GM18511 (cell line): ENCODE measurements around the gene INPP5A.

Experiments used
- ATAC-seq: cut with Tn5 transposase; IDR thresholded peaks from one replicate; pipeline ENCODE4 v1.9.1; 2021; ENCODE audit warnings: mild to moderate bottlenecking, moderate library complexity; ENCODE audit not compliant: unreplicated experiment

Gene INPP5A

GRCh38 chr10:132653721-132654120 is 116.1 kb downstream of the INPP5A start:
- no peak for ATAC-seq

DNA sequence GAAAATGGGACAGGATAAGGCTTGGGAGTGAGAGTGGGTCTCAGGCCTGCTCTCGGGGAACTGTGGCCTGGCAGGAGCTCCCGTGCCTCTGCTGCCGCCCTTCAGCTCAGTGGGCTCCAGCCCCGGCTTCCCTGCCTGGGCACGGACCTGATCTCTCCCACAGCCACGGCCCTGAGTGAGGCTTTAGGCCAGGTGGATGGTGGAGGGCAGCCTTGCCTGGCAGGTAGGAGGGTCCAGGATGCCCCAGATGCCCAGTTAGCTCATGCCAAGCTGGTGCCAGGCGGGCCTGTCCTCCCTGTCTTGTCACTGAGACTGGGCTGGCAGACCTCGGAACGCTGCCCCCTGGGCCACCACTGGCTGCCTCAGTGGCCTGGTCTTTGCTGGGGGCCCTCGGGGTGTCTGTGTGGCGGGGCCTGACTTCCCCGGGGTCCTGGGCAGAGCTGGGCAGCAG is 116.6 kb downstream of the INPP5A start:
- no peak for ATAC-seq

DNA sequence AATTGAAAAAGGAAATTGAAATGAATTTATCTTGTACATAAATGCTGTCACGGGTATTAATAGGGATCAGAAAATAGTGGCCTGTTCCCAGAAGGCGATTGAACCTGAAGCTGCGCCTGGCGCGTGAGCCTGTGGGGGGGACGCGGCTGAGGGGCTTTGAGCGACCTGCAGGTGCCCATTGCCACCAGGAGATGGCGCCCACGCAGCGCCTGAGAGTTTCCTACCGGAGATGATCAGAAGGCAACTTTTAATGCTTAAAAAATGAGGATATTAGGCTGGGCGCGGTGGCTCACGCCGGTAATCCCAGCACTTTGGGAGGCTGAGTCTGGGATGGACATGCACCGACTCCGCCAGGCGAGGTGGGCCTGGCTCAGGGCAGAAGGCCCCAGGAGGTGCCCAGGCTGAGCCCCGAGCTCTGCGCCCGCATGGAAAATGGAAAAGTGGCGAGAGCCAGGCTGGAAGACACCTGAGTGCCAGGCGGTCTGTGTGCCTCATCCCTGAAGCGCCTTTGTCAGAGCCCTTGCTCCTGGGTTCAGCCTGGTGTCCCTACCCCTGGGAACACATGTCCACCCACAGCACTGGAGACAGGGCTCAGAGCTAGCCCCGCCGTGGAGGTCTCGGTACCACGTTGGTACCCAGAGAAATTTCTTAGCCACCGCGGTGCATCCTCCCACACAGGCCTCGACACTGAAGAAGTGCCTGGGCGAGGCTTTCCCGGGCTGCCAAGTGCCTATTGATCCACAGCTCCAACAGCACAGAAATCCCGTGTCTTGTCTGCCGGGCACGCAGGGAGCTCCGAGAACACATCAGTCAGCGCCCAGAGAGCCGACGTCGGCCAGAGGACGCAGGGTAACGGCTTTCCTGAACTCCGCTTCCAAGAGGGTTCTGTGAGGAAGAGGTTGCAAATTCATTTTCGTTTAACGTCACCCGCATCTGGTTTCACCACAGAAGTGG is 117.4 kb downstream of the INPP5A start:
- ATAC-seq = no peak

GRCh38 chr10:132655735-132656134 is 118.1 kb downstream of the INPP5A start:
- no peak for ATAC-seq

DNA sequence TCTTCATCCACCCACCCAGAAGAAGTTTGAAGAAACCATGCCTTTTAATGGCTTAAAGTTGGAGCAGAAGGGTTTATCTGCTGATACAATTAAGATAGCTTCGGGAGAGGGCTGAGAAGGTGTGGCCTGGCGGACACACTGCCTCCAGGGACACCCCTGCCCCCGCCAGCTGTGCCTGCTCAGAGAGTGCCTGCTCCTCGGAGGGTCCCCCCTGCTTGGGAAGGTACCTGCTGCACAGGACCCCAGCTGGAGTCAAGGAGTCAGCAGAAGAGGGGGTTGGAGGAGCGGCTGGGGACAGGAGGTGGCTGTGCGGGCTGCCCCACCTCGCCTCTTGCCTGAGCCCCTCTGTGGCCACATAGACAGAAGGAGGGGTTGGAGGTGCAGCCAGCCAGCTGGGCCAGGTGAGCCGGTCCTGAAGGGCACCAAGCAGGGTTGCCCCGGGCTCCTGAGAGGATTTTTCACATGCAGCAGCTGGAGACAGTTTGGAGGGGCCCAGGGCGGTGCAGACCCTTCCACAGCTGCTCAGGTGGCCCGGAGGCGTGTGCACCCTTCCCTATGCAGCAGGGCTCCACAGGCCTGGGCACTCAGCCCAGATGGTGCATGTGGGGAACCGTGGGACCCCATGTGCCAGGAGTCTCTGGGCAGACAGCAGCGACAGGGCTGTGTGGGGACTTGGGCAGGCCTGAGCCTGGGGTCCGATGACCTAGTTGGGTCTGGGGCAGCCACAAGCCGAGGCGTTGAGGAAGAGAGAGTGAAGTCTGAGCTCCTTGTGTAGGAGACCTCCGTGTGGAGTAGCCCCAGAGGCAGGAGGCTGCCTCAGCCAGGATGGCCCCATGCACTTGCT is 118.9 kb downstream of the INPP5A start:
- ATAC-seq = no peak

- ATAC-seq = no peak
These were observed 119.6 kb downstream of the INPP5A start for GRCh38 chr10:132657127-132657706.

GRCh38 chr10:132657748-132658147 is 120.2 kb downstream of the INPP5A start:
- no peak for ATAC-seq

- ATAC-seq = no peak
These were observed 121.1 kb downstream of the INPP5A start for GRCh38 chr10:132658546-132659205.

GRCh38 chr10:132659206-132660091 is 121.9 kb downstream of the INPP5A start:
- ATAC-seq = no peak

DNA sequence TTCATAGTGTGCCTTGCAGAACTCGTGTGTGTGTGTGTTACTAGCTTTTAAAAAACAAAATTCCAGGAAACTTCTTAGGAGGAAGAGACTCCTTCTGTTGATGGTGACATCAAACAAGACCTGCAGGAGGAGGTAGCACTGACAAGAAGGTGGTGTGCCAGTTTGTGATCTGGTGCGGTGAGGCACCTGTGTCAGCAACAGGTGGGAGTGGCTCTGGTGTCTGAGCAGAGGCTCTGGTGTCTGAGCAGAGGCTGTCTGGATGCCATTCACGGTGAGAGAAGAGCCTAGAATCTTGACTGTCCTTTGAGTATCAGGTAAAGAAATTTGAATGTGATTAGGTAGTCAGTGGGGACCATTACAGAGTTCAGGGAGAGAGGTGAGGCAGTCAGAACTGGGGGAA is 122.8 kb downstream of the INPP5A start:
- no peak for ATAC-seq

DNA sequence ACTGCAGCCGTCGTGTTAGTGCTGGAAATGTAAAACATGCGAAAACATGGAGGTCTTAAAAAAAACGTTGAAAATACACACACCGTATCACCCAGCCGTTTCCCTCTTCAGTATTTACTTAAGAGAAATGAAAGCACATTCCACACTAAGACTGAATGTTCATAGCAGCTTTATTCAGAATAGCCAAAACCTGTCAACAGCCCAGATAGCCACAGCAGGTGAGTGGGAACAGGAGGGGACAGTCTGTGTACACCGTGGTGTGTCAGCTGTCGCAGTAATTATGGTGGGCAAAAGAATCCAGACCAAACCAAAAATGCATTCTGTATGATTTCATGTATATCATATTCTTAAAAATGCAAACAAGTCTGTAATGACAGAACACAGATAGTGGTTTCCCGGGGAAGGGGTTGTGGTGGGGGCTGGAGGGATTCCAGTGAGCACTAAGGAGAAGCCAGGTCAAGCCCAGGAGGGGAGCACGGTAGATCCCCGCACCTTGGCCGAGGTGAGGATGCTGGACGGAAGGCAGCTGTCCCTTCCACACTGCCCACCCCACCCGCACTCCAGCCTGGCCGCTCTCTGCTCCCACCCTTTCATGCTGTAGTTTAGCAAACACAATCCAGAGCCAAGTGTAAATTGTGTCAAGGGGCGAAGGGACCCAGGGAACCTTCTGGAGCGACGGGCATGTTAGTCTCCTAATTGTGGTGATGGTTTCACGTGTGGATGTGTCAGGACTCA is 124.8 kb downstream of the INPP5A start:
- no peak for ATAC-seq

DNA sequence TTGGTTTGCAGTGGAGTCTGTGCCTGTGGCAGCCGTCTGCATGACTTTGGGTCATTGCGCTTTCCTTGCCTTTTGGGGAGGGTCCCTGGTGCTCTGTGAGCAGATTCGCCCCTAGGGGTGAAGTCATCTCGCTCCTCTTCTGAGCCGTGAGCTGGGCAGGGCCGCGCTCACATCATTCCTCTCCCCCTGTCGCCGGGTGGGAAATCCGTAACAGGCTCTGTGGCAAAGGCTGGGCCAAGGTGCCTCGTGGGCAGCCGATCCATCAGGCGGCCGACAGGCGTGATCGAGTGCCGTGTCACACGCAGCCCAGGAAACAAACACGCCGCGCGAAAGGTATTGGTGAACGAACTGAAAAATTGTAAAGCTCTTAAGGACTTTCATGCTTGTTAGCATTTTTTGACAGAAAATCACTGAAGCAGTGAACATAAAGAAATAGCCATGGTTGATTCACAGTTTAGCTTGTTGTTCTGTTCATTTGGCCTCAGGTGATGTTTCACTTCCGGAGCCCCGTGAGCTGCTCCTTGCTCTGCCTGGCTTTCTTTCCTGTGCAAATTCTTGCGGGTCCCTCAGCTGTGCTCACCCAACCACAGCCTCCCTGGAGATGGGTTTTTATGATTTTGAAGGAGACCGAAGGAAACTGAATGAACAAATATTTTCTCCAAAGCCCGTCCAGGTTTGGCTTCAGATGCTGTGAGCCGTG is 126.2 kb downstream of the INPP5A start:
- no peak for ATAC-seq

DNA sequence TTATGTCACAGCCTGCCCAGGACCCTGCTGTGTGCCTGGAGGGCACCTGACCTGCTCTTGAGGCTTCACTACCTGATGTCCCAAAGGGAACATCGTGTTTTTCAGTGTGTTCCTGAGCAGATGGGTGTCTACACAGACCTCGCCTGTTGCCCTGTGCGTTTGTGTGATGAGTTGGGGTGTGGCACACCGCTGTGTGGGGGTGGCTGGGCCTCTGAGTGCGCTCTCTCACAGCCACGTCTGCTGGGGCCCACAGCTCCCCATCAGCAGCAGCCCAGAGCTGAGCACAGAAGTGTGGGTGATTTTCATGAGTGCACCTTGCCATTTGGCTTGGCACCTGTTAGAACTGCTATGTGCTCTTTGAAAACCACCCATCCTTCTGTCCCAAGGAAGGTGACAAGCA is 126.8 kb downstream of the INPP5A start:
- ATAC-seq = no peak

- ATAC-seq = no peak
These were observed 127.3 kb downstream of the INPP5A start for GRCh38 chr10:132664883-132665282.

GRCh38 chr10:132665946-132666704 is 128.5 kb downstream of the INPP5A start:
- no peak for ATAC-seq

GRCh38 chr10:132666705-132667341 is 129.2 kb downstream of the INPP5A start:
- no peak for ATAC-seq

DNA sequence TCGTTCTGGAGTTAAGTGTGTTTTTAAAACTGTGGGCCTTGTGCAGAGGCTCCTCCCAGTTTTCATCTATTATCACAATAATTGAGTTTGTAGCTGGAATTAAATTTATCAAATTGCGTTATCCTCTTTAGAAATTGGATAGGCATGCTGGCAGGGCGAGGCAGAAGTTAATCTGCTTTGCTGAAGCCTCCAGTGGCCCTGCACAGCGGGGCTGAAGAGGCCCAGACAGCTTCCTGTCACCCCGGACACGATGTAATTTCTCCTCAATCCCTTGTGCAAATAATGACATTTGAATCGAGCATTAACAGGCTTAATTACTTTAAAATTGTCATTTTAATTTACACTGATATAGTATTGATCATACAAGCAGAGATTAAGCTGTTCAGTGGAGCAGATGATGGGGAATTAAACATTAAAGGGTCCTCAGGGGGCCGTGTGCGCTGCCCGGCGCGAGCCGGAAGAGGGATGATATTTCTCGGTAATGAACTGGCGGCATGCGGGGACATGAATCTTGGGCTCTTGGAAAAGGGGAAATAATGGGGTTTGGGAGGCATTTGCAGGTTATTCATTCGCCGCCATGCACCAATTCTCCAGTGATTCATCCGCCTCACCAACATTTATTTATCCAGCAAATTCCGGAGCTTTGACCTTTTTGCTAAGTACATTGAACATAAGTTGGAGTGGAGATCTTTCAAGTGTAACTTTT is 129.9 kb downstream of the INPP5A start:
- no peak for ATAC-seq
